Tibial nerve (tissue), 4 donors: Measurements from ENCODE around the gene TRPM1.

Experiments used
- CTCF ChIP-seq, 5 experiments: fragments of 200-600 bp in 3 of 5; fragments of 450-650 bp in 2 of 5; sonication (generic) in 3 of 5; IDR thresholded peaks; one replicate each; pipeline ENCODE4 v1.5.1; 2016 to 2019; ENCODE audit warnings: antibody characterized with exemption in 5 of 5, mild to moderate bottlenecking in 3 of 5, moderate library complexity in 2 of 5
- EP300 ChIP-seq, 2 donors: sonication (generic); formaldehyde crosslinking; IDR thresholded peaks; one replicate each; pipeline ENCODE4 v1.6.1; 2017; ENCODE audit warnings: antibody characterized with exemption in 2 of 2, mild to moderate bottlenecking in 1 of 2
- POLR2A ChIP-seq, 2 donors: fragments of 450-650 bp; IDR thresholded peaks; one replicate each; pipeline ENCODE4 v1.6.1; 2017; ENCODE audit warnings: antibody characterized with exemption in 2 of 2, mild to moderate bottlenecking in 2 of 2, moderate library complexity in 2 of 2

- TF ChIP-seq CTCF (IDR thresholded peaks at IDR 0.05) (no peak), POLR2A (IDR thresholded peaks at IDR 0.05) (no peak), EP300 (IDR thresholded peaks at IDR 0.05) (no peak)
Measured at GRCh38 chr15:31096563-31096962, 5.0 kb downstream of the TRPM1 start.
